GM12892 (cell line): Measurements from ENCODE around the gene TRUB1.

Source experiments
- POLR2A ChIP-seq: IDR thresholded peaks from 2 replicates; pipeline ENCODE4 v1.6.1; 2011; ENCODE audit warnings: low read depth, low read length, control low read depth
- POLR2AphosphoS5 ChIP-seq: IDR thresholded peaks from 2 replicates; pipeline ENCODE4 v1.6.1; 2011; ENCODE audit warnings: low read depth, low read length, control low read depth
- TAF1 ChIP-seq: IDR thresholded peaks from 2 replicates; pipeline ENCODE4 v1.6.1; 2011; ENCODE audit warnings: low read depth, mild to moderate bottlenecking, control low read depth, low read length, borderline replicate concordance

- no peak for TF ChIP-seq POLR2A
- TF ChIP-seq POLR2AphosphoS5, result no peak
- no peak for TF ChIP-seq TAF1
These were observed 82.5 kb downstream of the TRUB1 start for GRCh38 chr10:115020449-115020848.
